Measurements from ENCODE around the gene CYP24A1.

CYP24A1 gene

DNA sequence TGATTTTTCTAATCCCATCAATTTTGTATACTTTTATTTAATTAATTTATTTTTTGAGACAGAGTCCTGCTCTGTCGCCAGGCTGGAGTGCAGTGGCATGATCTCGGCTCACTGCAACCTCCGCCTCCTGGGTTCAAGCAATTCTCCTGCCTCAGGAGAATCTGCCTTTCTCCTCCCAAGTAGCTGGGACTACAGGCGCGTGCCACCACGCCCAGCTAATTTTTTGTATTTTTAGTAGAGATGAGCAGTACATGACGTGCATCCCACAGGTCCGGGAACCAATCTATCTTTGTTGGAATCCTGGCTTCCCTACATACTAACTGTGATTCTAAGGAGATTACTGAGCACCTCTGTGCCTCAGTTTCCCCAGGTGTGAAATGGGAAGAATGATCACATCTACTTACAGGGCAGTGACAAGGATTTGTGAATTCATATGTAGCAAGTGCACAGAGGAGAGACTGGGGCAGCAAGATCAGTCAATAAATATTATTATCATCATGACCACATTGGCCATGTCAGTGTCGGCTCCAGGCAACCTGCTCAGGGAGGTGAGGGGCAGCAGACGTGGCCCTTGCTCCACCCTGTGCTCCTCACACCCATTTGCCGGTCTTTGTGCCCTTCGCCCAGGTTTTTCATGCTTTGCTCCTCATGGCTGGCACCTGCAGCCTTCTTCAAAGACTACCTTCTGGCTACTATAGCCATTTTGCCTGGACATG lies 22.1 kb downstream of the CYP24A1 start:
- TF ChIP-seq, protein P1, sequence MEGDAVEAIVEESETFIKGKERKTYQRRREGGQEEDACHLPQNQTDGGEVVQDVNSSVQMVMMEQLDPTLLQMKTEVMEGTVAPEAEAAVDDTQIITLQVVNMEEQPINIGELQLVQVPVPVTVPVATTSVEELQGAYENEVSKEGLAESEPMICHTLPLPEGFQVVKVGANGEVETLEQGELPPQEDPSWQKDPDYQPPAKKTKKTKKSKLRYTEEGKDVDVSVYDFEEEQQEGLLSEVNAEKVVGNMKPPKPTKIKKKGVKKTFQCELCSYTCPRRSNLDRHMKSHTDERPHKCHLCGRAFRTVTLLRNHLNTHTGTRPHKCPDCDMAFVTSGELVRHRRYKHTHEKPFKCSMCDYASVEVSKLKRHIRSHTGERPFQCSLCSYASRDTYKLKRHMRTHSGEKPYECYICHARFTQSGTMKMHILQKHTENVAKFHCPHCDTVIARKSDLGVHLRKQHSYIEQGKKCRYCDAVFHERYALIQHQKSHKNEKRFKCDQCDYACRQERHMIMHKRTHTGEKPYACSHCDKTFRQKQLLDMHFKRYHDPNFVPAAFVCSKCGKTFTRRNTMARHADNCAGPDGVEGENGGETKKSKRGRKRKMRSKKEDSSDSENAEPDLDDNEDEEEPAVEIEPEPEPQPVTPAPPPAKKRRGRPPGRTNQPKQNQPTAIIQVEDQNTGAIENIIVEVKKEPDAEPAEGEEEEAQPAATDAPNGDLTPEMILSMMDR (IDR thresholded peaks at IDR 0.05) = no peak

DNA sequence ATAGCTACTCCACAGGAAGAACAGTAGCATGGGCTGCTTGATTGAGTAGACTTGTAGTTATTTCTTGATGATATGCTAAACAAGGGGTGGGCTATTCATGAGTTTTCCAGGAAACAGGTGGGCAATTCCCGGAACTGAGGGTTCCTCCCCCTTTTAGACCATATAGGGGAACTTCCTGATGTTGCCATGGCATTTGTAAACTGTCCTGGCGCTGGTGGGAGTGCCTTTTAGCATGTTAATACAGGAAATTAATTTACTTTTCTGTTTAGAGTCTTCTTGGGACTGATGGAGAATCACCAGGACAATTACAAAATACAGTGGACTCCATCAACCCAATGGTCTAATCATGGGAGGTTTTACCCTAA lies 22.7 kb downstream of the CYP24A1 start:
- TF ChIP-seq, protein P1 (IDR thresholded peaks at IDR 0.05) = no peak

DNA sequence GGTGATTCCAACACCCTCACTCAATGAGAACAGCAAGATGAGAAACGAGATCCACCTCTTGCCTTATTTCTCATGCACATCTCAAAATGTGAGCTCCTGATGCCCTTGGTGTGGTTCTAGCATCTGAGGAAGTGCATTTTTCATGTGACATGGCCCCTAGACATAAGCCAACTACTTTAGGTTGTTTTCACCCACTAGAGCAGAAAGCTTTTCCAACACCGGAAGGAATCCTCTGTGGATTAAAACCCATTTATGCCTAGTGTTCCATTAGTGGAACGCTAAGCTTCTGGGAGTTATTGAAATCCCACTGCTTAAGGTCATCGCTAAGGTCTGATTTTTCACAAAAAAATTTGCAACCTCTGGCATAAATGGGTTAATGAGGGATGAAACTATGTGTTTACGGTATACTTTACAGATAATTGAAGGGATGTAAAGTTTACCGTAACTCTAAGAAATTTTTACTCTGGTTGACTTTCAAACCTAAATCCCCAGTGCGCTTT lies 24.0 kb downstream of the CYP24A1 start:
- TF ChIP-seq, protein P1 (IDR thresholded peaks at IDR 0.05) = no peak

DNA sequence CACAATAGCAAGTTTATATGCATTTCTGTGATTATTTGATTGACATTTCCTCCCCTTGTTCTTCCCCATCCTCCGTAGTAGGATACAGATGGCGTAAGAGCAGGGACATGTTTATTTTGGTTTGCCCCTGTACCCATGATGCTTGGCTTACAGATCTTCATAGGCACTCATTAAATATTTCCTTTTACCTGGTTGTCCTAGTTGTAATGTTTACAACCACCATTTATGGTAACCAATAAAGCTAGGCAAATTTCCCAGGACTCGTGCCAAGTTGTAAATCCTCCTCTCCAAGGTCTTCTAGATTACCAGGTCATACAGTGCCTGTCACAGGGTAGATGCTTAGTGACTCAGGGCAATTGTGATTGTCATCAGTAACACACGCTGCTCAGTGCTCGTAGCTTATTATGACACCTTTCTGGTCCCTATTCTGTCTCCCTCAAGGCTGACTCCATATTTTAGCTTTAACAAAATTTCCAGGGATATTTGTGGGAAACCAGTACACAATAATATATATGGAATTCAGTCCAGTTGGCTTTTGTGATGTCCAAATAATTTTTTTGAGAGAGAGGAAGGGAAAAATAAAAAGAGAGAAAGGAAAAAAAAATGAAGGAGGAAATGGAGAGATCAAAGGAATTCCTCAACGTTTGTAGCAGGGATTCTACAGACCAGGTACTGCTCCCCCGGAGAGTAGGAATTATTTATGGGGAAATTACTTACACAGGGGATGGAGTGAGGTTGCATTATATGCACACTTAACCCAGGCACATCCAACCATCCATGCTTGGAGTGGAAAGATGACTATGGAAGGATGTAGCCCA lies 24.6 kb downstream of the CYP24A1 start:
- TF ChIP-seq, protein P1 (IDR thresholded peaks at IDR 0.05) = no peak

DNA sequence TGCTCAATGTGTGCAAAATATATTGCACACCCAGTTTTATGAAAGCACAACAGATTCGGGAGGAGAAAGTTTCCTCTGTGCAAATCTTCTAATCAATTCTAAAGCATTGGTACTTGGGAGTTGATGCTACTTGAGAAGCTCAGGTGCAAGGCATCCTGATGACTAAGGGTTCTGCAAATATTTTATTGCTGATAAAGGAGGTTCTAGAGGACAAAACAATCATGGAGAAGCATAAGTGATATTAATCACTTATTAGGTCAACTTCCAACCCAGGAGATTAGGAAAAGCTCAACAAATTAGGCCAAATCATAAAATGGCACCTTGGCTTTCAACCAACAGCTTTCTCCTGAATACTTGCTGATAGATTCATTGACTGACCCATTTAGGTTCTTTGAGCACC lies 27.1 kb downstream of the CYP24A1 start:
- TF ChIP-seq, protein P1 (IDR thresholded peaks at IDR 0.05) = no peak

DNA sequence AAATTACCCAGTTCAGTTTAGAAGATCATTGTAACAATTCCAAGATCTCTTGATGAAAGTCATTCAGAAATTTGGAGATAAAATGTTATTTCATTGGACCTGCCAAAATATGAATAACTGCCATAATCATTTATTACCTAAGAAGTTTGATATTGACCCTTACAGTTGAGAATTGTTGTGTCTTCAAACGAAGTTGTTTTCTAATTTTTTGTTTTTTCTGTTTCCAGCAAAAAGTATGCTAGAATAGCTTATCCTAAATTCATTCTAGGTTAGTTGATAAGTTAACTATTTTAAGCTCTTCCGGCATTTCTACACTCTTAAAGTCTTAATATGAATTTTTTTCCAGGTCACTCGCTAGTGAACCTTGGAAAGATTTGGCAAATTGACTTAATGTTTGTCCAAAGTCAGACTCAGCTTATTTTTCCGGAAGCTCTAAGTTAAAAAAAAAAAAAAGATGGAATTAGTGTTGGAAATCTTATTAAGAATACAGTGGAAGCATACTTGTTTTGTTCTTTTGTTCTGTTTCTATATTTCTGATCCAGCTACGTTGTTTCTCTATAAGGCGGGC lies 28.9 kb downstream of the CYP24A1 start:
- TF ChIP-seq, protein P1 (IDR thresholded peaks at IDR 0.05) = no peak

DNA sequence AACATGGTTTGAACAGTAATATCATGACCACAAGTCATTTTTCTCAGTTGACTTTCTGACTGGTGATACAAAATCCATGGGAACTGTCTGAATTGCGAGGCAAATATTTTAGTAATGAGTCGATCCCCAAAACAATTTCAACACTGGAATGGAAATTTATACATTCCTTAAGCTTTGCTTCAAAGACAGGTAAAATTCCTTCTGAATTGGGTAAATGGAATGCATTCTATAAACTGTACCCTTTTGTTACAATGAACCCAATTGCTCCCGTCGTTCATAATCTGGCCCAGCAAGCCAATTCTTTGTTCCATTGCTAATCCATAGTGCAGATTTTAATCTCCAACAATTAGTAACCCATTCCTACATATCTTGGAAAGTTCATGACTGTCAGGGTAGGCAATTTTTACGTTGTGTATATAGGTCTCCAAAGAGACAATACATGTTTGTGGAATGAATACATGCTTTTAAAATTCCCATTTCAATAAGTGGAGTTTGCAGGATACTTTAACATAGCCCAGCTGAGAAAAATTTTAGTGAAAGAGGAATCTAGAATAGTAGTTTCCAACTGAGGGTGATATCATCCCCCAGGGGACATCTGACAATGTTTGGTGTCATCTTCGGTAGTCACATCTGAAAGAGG lies 32.7 kb downstream of the CYP24A1 start:
- TF ChIP-seq, protein P1 (IDR thresholded peaks at IDR 0.05) = no peak

Data from LNCAP (cell line).